ENCODE results near the gene TMEM163.

GRCh38 chr2:134593519-134593918 lies 125.3 kb downstream of the TMEM163 start:
- TF ChIP-seq SP1 (IDR thresholded peaks at IDR 0.05; ENCODE audit: low read depth) (no peak), POLR2A (IDR thresholded peaks at IDR 0.05; ENCODE audit: borderline replicate concordance, extremely low read depth, insufficient read depth, insufficient read length) (no peak), CTCF (IDR thresholded peaks at IDR 0.05 in 2 of 3, conservative IDR thresholded peaks at IDR 0.05 in 1 of 3; ENCODE audit: borderline replicate concordance in 1 of 3, insufficient read depth in 1 of 3, low read depth in 2 of 3, low read length in 2 of 3) (no peak), EZH2phosphoT487 (IDR thresholded peaks at IDR 0.05; ENCODE audit: borderline replicate concordance) (no peak), POLR2AphosphoS5 (IDR thresholded peaks at IDR 0.05; ENCODE audit: low read depth, low read length) (no peak), YY1 (IDR thresholded peaks at IDR 0.05; ENCODE audit: extremely low read depth, insufficient replicate concordance, low read depth, low read length) (no peak), SRF (IDR thresholded peaks at IDR 0.05; ENCODE audit: low read depth) (no peak), ZBTB33 (IDR thresholded peaks at IDR 0.05; ENCODE audit: extremely low read depth, insufficient replicate concordance, low read length) (no peak), EGR1 (IDR thresholded peaks at IDR 0.05; ENCODE audit: low read depth) (no peak), MAX (IDR thresholded peaks at IDR 0.05) (no peak), EZH2 (IDR thresholded peaks at IDR 0.05) (no peak), RAD21 (IDR thresholded peaks at IDR 0.05; ENCODE audit: low read depth) (no peak), SIN3A (IDR thresholded peaks at IDR 0.05; ENCODE audit: low read depth) (no peak), JUND (IDR thresholded peaks at IDR 0.05) (no peak)

All from HCT116 (cell line).